Measurements from ENCODE around the gene IARS1.

Gene IARS1

GRCh38 chr9:92295240-92295790 is 1.8 kb upstream of the IARS1 start:
- no peak for DNase-seq

DNA sequence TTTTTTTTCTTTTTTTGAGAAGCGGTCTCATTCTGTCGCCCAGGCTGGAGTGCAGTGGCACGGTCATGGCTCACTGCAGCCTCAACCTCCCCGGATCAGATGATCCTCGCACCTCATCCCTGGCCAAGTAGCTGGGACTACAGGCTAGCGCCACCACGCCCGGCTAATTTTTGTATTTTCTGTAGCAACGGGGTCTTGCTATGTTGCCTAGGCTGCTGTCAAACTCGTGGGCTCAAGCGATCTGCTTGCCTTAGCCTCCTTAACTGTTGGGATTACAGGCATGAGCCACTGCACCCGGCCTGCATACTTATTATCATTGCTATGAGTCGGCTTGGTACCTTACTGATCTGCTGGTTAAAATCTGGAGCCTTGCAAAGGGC is 790 bp upstream of the IARS1 start:
- peak; percentile 16 for DNase-seq

GRCh38 chr9:92293075-92293354 is 482 bp downstream of the IARS1 start:
- DNase-seq = no peak

DNA sequence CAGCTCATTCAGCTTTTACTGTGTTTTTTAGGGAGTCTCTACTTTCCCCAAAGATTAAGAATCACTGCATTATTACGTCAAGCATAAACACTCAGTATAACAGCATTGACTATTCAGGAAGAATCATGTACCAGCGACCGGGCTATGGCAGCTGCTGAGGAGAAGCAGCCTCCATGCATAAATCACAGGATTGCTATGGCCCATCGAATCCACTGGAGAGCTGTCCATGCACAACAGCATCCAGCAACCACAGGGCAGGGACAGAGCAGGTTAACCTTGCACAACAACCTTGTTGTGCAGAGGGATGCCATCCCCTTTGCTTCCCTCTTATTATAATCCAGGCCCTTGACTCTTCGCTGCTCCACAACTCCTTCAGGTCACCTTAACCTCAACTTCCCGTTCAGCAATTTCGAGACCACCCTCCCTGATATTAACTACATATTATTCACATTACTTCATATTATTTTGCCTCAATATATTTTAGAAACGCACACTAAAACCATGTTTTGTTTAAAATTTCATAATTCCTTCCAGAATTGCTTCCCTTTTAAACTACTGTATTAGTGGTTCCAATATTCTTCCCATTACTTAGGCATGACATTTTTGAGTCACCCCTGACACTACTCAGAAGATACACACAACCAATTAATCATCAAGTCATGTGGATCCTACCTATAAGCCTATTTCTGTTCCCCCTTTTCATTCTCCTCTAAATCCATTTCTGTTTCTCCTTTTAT is 991 bp downstream of the IARS1 start:
- no peak for DNase-seq

DNA sequence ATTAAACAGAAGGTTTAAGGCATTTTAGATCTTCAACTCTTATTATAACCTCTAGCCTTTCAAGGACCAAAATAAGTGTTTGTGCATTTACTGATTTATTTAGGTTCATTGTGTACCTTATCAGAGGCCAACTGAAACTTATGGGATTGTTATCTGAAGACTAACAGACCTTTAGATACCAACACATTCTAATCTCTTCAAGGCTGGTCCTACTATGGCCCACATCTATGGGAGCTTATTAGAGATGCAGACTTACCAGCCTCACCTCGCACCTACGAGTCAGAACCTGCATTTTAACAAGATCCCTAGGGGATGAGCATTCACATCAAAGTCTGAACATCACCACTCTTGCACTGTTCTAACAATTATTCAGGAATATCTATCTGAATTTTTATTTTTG is 1.9 kb downstream of the IARS1 start:
- DNase-seq = no peak

DNA sequence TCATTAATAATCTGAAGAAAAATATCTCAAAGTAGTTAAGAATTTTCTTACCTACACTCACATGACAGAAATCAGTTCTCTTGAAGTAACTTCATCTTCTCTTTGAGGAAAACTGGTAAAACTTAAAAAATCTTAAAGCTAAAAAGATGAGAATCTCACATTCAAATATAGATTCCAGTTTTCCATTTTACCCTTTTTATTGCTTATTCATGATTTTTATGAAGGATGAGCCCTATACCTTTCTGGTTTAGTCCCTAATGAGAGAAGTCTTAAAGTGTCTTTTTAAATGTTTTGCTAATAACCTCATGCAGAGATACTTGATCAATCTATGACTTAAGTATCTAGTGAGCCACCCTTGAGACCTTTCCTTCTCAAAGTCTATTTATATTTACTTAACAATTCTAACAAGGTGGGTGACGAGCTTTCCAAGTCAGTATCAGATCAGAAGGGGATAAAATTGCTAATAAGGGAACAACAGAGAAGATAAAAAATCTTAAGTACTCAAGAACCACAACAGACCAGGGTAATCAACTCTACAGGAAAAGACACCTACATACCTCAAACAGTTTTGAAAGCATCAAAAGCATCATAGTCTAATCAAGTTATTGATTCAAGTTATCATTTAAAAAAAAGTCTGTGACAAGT is 2.6 kb downstream of the IARS1 start:
- no peak for DNase-seq

DNA sequence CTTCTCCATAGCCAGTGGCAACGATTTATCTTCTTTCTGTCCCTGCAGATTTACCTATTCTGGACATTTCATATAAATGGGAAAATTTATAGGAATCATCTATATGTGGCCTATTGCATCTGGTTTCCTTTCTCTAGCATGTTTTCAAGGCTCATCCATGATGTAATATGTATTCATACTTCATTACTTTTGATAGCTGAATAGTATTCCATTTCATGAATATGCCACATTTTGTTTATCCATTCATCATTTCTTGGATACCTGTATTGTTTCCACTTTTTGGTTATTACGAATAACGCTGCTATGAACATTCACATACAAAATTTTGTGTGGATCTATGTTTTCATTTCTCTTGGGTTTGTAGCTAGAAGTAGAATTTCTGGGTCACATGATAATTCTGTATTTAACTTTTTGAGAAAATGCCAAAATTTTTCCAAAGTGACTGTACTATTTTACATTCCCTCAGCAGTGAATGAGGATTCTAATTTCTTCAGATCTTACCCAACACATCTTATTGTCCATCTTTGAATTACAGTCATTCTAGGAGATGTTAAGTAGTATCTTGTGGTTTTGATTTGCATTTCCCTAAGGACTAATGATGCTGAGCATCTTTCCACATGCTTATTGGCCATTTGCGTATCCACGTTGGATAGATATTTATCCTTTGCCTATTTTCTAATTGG is 3.6 kb downstream of the IARS1 start:
- DNase-seq = no peak

DNA sequence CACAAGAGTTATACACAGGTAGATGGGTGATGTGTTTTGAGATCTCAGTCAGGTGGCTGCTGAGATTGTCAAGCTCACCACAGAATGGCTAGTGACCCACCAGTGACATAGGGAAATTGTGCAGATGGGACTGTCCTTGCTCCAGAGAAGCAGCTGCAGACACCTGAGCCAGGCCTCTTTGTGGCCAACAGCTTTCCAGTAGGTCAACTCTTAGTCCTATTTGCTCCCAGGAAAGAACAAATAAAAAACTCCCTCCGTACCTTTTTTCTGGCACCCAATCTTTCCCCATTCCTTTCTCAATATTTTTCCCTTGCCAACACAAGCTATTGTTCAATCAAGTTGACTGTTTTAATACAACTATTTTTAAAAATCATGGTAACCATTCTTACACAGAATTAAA is 14.2 kb downstream of the IARS1 start:
- DNase-seq = no peak

DNA sequence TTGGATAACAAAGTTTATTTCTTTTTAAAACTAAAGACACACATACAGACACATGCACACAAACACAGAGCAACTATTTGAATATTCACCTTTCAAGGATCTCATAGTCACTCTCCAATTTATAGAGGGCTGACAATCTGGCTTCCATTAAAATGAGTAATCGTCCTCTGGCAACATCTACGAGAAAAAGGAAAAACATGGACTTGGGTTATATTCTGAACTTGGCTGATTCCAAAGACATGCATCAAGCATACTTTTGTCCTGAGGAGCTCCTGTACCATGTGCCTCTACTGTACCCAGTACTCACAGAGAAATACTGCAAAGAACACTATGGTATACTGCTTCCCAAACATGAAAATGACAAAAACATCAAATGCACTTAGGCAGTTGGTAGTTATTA is 15.4 kb downstream of the IARS1 start:
- no peak for DNase-seq

- DNase-seq = no peak
These were observed 17.0 kb downstream of the IARS1 start for GRCh38 chr9:92276331-92277032.

DNA sequence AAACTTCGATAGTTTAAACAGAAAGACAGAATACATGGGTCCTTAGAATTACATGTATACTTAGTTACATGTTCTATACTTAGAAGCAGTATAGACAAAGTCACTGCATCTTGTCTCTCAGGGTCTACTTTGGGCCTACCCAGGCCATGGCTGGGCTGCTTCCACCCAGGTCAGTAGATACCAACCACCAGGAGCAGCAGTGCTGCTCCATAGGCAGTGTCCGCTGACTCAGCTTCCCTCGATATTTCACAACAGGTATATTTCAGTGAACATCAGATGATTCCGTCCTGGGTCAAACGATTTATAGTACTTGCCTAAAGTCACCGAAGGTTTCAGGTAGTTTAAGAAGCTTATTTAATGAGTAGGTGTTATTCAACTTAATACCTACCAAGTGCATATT is 18.0 kb downstream of the IARS1 start:
- no peak for DNase-seq

GRCh38 chr9:92270511-92270910 is 23.0 kb downstream of the IARS1 start:
- no peak for DNase-seq

GRCh38 chr9:92266486-92266885 is 27.0 kb downstream of the IARS1 start:
- no peak for DNase-seq

GRCh38 chr9:92265154-92265553 is 28.3 kb downstream of the IARS1 start:
- DNase-seq = no peak

GRCh38 chr9:92263131-92263530 is 30.4 kb downstream of the IARS1 start:
- DNase-seq = no peak

DNA sequence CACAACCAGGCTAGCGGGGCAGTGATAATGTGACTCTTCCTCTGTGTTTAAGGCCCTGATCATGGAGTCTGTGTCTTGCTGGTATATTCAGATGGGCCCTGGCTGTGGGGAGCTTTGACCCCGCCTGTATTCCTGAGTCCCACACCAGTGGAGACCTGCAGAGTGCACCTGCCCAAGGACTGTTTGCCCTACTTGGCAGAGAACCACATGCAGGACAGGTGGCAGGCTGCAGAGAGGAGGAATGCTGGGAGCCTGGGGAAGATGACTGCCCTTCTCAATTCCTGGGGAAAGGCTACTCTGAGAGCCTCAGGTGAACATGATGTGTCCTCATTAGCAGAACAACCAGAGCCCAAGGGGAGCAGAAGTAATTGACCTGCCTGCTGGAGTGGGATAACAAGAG is 36.2 kb downstream of the IARS1 start:
- no peak for DNase-seq

- no peak for DNase-seq
These were observed 38.8 kb downstream of the IARS1 start for GRCh38 chr9:92254381-92255337.

DNA sequence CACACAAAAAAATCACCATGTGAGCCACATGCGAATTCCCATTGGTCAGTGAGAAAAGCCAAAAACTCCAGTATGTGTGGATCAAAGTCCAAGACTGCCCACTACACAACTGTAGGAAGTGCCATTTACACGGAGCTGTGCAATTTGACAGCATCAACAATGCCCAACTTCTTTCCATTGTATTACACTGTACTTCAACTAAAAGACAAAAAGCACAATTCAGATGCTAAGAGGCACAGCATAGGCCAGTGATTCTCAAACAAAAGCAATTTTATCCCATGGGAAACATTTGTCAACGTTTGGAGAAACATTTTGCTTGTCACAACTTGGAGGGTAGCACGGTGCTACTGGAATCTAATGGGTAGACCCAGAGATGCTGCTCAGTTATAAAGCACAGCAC is 39.8 kb downstream of the IARS1 start:
- no peak for DNase-seq

DNA sequence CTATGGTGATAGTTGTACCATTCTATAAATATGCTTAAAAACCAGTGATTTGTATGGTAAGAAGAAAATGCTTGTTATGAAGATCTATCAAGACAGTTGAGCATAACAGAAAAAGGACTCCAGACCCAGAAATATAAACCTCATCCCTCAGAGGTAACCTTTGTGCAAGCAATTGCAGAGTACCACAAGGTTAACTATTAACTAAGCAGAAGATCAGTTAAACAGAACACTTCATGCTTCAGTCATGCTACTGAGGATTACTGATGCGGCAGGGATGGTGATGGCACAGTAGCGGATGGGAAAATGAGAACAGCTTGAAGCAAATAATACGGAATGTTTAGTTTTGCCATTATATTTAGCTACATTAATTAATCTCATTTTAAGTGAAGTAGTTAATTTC is 45.5 kb downstream of the IARS1 start:
- DNase-seq = no peak

DNA sequence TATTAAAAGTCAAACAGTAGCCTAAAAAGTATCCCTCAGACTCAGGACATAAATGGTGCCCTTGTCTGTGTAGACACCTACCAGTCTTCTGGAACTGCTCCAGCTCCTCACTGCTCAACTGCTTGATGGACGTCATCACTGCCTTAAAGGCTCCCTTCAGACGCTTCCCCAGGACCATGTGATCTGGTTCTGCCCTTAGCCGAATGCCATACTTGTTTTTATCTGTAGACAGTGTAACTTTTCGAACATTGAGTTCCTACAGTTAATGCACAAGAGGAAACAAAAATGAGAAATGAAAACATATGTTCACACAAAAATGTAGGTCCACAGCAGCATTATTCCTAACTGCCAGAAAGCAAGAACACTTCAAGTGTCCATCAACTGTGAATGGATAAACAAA is 46.2 kb downstream of the IARS1 start:
- no peak for DNase-seq

- no peak for DNase-seq
These were observed 48.3 kb downstream of the IARS1 start for GRCh38 chr9:92245005-92245797.

Data from activated naive CD4-positive, alpha-beta T cell treated with Interleukin-2 at 50 U/mL for 16 hours (primary cell).